Lung microvascular endothelial cell (primary cell): ENCODE data around the gene MYL4. TPM values are rescaled to one million over a fixed set of nuclear protein-coding genes. Genes with fewer than 3 reads are reported as not detected.
A peak's percentile ranks its signal among the peaks of the same experiment; 100 is the strongest.
"Not testable (repeated sequence)": the region's sequence is repeated elsewhere in the genome, so short reads cannot be mapped to it uniquely, and the experiment has no call there.

Source experiments
- DNase-seq, 2 donors: peaks; one replicate each; pipeline versions ENCODE4 v3.0.0 to v3.0.0-alpha.2; 2010; ENCODE audit warnings: low read depth in 2 of 2
- total RNA-seq: library from RNA; depleted of rRNA; stranded (reverse); fragments of >200 nt; gene quantifications from 2 replicates; pipeline ENCODE4 v1.2.1, GENCODE V29; 2014

MYL4 gene
- total RNA-seq, 1 donor from 2014 or later: 0.40 TPM

DNA sequence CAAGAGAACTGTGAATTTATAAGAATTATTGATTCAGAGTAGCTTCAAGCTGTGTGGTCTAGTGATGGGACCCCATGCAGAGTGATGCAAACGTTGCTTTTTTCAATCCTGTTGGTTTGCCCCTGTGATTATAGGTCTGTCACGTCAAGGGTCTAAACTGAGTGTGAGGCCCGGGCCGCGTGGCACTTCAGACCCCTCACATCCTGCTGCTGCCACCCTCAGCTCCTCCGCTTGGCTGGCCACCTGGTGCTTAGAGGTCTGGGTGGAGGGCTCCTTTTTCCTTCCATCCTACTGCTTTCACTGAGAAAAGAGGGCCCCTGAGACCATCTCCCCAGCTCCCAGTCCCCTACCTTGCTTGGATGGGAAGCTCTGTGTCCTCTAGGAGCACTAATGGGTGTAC lies 12.0 kb downstream of the MYL4 start:
- DNase-seq: no peak

- no peak for DNase-seq
These were observed 12.9 kb downstream of the MYL4 start for GRCh38 chr17:47222047-47222446.

GRCh38 chr17:47223007-47223406 lies 13.9 kb downstream of the MYL4 start:
- DNase-seq: peak in 1 of 2 donors; percentile 88

- DNase-seq: peak in 1 of 2 donors; percentile 9
These were observed 14.3 kb downstream of the MYL4 start for GRCh38 chr17:47223460-47223859.

DNA sequence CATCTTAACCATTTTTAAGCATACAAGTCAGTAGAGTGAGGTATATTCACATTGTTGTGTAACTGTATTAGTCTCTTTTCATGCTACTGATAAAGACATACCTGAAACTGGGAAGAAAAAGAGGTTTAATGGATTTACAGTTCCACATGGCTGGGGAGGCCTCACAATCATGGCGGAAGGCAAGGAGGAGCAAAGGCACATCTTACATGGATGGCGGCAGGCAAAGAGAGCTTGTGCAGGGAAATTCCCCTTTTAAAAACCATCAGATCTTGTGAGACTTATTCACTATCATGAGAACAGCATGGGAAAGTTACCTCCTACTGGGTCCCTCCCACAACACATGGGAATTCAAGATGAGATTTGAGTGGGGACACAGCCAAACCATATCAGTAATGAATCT lies 14.9 kb downstream of the MYL4 start:
- not testable (repeated sequence) for DNase-seq

GRCh38 chr17:47224966-47225365 lies 15.8 kb downstream of the MYL4 start:
- DNase-seq: peak in 1 of 2 donors; percentile 58

- peak; percentile 93 to 99 for DNase-seq
These were observed 16.3 kb downstream of the MYL4 start for GRCh38 chr17:47225436-47225858.

- DNase-seq: peak; percentile 20 to 66
These were observed 17.0 kb downstream of the MYL4 start for GRCh38 chr17:47225911-47226688.

- no peak for DNase-seq
These were observed 18.7 kb downstream of the MYL4 start for GRCh38 chr17:47227862-47228261.

- DNase-seq: peak; percentile 90 to 94
These were observed 20.6 kb downstream of the MYL4 start for GRCh38 chr17:47229535-47230443.

DNA sequence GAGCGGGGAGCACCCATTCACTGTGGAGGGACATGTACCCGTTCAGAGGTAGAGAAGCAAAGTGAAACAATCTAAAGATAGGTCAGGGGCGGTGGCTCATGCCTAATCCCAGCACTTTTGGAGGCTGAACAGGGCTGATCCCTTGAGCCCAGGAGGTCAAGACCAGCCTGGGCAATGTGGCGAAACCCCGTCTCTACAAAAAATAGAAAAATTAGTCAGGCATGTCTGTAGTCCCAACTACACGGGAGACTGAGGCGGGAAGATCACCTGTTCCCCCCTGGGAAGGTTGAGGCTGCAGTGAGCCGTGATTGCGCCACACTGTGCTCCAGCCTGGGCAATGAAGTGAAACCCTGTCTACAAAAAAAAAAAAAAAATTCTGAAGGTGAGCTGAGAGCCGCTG lies 21.7 kb downstream of the MYL4 start:
- DNase-seq: no peak

DNA sequence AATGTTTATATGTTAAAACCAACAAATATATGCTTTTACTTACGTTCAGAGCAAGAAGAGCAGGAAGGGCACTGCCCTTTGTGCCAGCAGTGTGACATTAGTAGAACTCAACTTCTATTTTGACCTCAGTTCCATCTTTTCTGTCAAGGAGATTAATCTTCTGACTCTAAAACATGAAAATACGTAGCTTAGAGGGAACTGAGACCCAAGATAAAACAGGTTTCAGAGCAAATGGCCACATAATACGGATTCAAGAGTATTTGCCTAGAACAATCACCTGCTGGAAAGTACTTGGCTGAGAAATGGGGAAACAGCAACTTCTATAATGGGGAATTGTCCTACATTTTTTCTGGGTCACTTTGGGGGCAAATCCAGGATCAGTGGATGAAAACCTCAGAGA lies 22.2 kb downstream of the MYL4 start:
- no peak for DNase-seq

DNA sequence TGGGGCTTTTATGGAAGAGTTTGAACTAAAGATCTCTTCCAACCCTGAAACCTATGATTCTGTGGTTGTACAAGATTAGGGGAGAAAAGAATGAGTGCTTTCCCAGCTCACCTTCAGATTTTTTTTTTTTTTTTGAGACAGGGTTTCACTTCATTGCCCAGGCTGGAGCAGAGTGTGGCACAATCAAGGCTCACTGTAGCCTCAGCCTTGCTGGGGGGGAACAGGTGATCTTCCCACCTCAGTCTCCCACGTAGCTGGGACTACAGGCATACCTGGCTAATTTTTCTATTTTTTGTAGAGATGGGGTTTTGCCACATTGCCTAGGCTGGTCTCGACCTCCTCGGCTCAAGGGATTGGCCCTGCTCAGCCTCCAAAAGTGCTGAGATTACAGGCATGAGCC lies 22.7 kb downstream of the MYL4 start:
- no peak for DNase-seq

DNA sequence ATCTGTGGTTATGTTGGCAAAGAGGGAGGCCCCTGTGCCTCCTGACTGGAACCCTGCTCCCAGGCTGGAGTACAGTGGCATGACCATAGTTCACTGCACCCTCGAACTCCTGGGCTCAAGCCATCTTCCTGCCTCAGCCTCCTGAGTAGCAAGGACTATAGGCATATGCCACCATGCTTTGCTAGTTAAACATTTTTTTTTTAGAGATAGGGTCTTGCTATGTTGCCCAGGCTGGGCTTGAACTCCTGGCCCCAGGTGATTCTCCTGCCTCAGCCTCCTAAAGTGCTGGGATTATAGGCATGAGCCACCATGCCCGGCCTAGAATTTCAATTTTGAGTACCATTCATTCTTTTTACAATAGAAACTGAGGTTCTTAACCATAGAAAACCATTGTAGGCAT lies 23.3 kb downstream of the MYL4 start:
- no peak for DNase-seq

- DNase-seq: no peak
These were observed 26.4 kb downstream of the MYL4 start for GRCh38 chr17:47235506-47235905.

DNA sequence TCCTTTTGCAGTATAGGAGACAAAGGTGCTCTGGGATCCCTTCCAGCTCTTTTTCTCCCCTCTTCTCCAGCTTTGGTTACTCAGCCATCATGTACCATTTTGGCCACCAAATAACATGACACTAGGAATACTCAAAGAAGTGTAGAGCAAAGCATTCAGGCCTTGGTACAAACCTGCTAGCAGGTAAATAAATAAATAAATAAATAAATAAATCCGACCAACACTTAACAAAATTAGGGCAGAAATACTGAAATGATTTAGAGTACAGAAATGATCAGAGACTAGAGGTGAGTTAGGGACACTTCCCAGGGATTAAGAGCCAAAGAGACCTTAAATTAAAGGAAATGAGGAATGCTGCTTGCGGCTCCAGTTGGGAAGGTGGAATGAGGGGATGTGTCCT lies 26.8 kb downstream of the MYL4 start:
- DNase-seq: no peak

DNA sequence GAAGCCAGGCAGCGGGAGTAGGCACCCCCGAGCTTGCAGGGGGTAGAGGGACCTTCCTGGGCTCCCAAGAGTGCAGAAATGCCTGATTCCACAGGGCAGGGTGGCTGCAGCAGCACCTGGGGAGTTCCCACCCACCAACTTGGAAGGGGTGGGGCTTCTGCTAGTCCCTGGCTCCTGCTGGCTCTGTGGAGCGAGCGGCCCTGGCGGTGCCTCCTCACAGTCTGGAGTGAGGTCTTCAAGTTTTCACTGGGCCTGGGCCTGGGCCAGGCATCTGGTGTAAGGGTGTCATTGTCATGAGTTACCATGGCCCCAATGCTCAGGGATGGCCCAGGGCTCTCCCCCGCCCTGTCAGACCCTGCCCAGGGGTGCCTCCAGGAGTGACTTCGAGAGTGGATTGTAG lies 28.7 kb downstream of the MYL4 start:
- no peak for DNase-seq

GRCh38 chr17:47238321-47239010 lies 29.3 kb downstream of the MYL4 start:
- no peak for DNase-seq

DNA sequence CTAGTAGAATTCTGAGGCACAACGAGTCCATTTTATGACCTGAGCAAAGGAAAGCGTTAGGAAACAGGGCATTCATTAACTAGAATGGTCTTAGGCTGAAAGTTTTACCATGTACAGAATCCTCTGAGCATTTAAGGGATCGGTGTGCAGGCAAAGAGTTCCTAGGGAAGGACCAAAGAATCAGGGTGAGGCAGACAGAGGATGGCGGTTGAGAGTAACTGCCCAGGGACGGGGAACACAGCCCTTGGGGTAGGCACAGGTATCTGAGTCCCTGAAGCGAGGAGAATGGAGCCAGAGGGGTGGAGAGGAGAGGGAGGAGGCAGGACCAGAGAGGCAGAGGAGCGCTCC lies 30.4 kb downstream of the MYL4 start:
- no peak for DNase-seq

GRCh38 chr17:47239967-47240651 lies 31.0 kb downstream of the MYL4 start:
- peak; percentile 24 to 99 for DNase-seq

GRCh38 chr17:47240806-47241205 lies 31.7 kb downstream of the MYL4 start:
- DNase-seq: peak in 1 of 2 donors; percentile 14
